ENCODE data around the gene POLQ. TPM values are rescaled to one million over a fixed set of nuclear protein-coding genes. Genes with fewer than 3 reads are reported as not detected.
A peak's percentile ranks its signal among the peaks of the same experiment; 100 is the strongest.

POLQ gene
- total and polyA plus RNA-seq, 2 donors, result 0.71 to 7.9 TPM

- over 99% methylated on average over 7 of the region's 7 CpGs for WGBS
Measured at GRCh38 chr3:121491683-121492320, 54.0 kb downstream of the POLQ start.

GRCh38 chr3:121490161-121490560 lies 55.6 kb downstream of the POLQ start:
- no peaks in the 10 kb centered on the region for H3K4me1 ChIP-seq (ENCODE audit: control insufficient read depth in 2 of 2, insufficient read depth in 2 of 2, low read length in 2 of 2)
- DNase-seq (ENCODE audit: low read depth in 6 of 9, low spot score in 9 of 9), result no peak
- no peak overlapping the region for H3K27ac ChIP-seq (ENCODE audit: low read depth in 1 of 2, low read length in 1 of 2)
- WGBS, result 97% methylated on average over 6 of the region's 6 CpGs
- no peaks in the 10 kb centered on the region for H3K27me3 ChIP-seq (ENCODE audit: control insufficient read depth in 2 of 2, insufficient read depth in 1 of 2, low read length in 1 of 2)
- H3K9me3 ChIP-seq (ENCODE audit: control insufficient read depth in 2 of 2, insufficient read depth in 1 of 2, low read length in 1 of 2), result no peaks in the 10 kb centered on the region
- H3K4me3 ChIP-seq (ENCODE audit: low read length in 2 of 2), result no peak overlapping the region
- peaks cover 16 to 18% of the 10 kb centered on the region in 2 donors for H3K36me3 ChIP-seq (ENCODE audit: control insufficient read depth in 2 of 2, insufficient read depth in 2 of 2, low read length in 1 of 2)

More at GRCh38 chr3:121491683-121492320, 54.0 kb downstream of the POLQ start:
- Histone ChIP-seq H3K27ac (ENCODE audit: low read depth in 1 of 2, low read length in 1 of 2) (no peak overlapping the region), H3K36me3 (ENCODE audit: control insufficient read depth in 2 of 2, insufficient read depth in 2 of 2, low read length in 1 of 2) (peaks cover 16 to 20% of the 10 kb centered on the region in 2 donors), H3K27me3 (ENCODE audit: control insufficient read depth in 2 of 2, insufficient read depth in 1 of 2, low read length in 1 of 2) (no peaks in the 10 kb centered on the region), H3K9me3 (ENCODE audit: control insufficient read depth in 2 of 2, insufficient read depth in 1 of 2, low read length in 1 of 2) (no peaks in the 10 kb centered on the region), H3K4me3 (ENCODE audit: low read length in 2 of 2) (no peak overlapping the region), H3K4me1 (ENCODE audit: control insufficient read depth in 2 of 2, insufficient read depth in 2 of 2, low read length in 2 of 2) (no peaks in the 10 kb centered on the region)
- DNase-seq (ENCODE audit: low read depth in 6 of 9, low spot score in 9 of 9), result no peak

- no peak overlapping the region for H3K27ac ChIP-seq (ENCODE audit: low read depth in 1 of 2, low read length in 1 of 2)
- no peaks in the 10 kb centered on the region for H3K9me3 ChIP-seq (ENCODE audit: control insufficient read depth in 2 of 2, insufficient read depth in 1 of 2, low read length in 1 of 2)
- DNase-seq (ENCODE audit: low read depth in 6 of 9, low spot score in 9 of 9), result no peak
- no peaks in the 10 kb centered on the region for H3K4me1 ChIP-seq (ENCODE audit: control insufficient read depth in 2 of 2, insufficient read depth in 2 of 2, low read length in 2 of 2)
- H3K4me3 ChIP-seq (ENCODE audit: low read length in 2 of 2), result no peak overlapping the region
- H3K36me3 ChIP-seq (ENCODE audit: control insufficient read depth in 2 of 2, insufficient read depth in 2 of 2, low read length in 1 of 2), result peaks cover 9 to 20% of the 10 kb centered on the region in 2 donors
- H3K27me3 ChIP-seq (ENCODE audit: control insufficient read depth in 2 of 2, insufficient read depth in 1 of 2, low read length in 1 of 2), result no peaks in the 10 kb centered on the region
- WGBS, result 98% methylated on average over 2 of the region's 2 CpGs
Measured at GRCh38 chr3:121488628-121489027, 57.2 kb downstream of the POLQ start.

- WGBS, result 71% methylated on average over 1 of the region's 1 CpG
- H3K4me1 ChIP-seq (ENCODE audit: control insufficient read depth in 2 of 2, insufficient read depth in 2 of 2, low read length in 2 of 2), result no peaks in the 10 kb centered on the region
Measured at GRCh38 chr3:121483290-121483689, 62.5 kb downstream of the POLQ start.

GRCh38 chr3:121482660-121483059 lies 63.1 kb downstream of the POLQ start:
- H3K27ac ChIP-seq (ENCODE audit: low read depth in 1 of 2, low read length in 1 of 2), result no peak overlapping the region
- WGBS, result 98% methylated on average over 1 of the region's 1 CpG
- no peaks in the 10 kb centered on the region for H3K27me3 ChIP-seq (ENCODE audit: control insufficient read depth in 2 of 2, insufficient read depth in 1 of 2, low read length in 1 of 2)
- H3K36me3 ChIP-seq (ENCODE audit: control insufficient read depth in 2 of 2, insufficient read depth in 2 of 2, low read length in 1 of 2), result peaks cover 0 to 29% of the 10 kb centered on the region in 2 donors
- DNase-seq (ENCODE audit: low read depth in 6 of 9, low spot score in 9 of 9), result no peak
- no peaks in the 10 kb centered on the region for H3K4me1 ChIP-seq (ENCODE audit: control insufficient read depth in 2 of 2, insufficient read depth in 2 of 2, low read length in 2 of 2)
- H3K4me3 ChIP-seq (ENCODE audit: low read length in 2 of 2), result no peak overlapping the region
- H3K9me3 ChIP-seq (ENCODE audit: control insufficient read depth in 2 of 2, insufficient read depth in 1 of 2, low read length in 1 of 2), result no peaks in the 10 kb centered on the region

More at GRCh38 chr3:121483290-121483689, 62.5 kb downstream of the POLQ start:
- H3K27ac ChIP-seq (ENCODE audit: low read depth in 1 of 2, low read length in 1 of 2), result no peak overlapping the region
- peak in 1 of 9 donors; percentile 4 for DNase-seq (ENCODE audit: low read depth in 6 of 9, low spot score in 9 of 9)
- H3K27me3 ChIP-seq (ENCODE audit: control insufficient read depth in 2 of 2, insufficient read depth in 1 of 2, low read length in 1 of 2), result no peaks in the 10 kb centered on the region
- H3K9me3 ChIP-seq (ENCODE audit: control insufficient read depth in 2 of 2, insufficient read depth in 1 of 2, low read length in 1 of 2), result no peaks in the 10 kb centered on the region
- H3K4me3 ChIP-seq (ENCODE audit: low read length in 2 of 2), result no peak overlapping the region
- peaks cover 0 to 25% of the 10 kb centered on the region in 2 donors for H3K36me3 ChIP-seq (ENCODE audit: control insufficient read depth in 2 of 2, insufficient read depth in 2 of 2, low read length in 1 of 2)

GRCh38 chr3:121481106-121481880 lies 64.5 kb downstream of the POLQ start:
- H3K9me3 ChIP-seq (ENCODE audit: control insufficient read depth in 2 of 2, insufficient read depth in 1 of 2, low read length in 1 of 2), result no peaks in the 10 kb centered on the region
- DNase-seq (ENCODE audit: low read depth in 6 of 9, low spot score in 9 of 9), result no peak
- H3K4me3 ChIP-seq (ENCODE audit: low read length in 2 of 2), result no peak overlapping the region
- WGBS, result 98% methylated on average over 3 of the region's 3 CpGs
- no peaks in the 10 kb centered on the region for H3K27me3 ChIP-seq (ENCODE audit: control insufficient read depth in 2 of 2, insufficient read depth in 1 of 2, low read length in 1 of 2)
- H3K36me3 ChIP-seq (ENCODE audit: control insufficient read depth in 2 of 2, insufficient read depth in 2 of 2, low read length in 1 of 2), result peaks cover 0 to 38% of the 10 kb centered on the region in 2 donors
- H3K27ac ChIP-seq (ENCODE audit: low read depth in 1 of 2, low read length in 1 of 2), result no peak overlapping the region
- H3K4me1 ChIP-seq (ENCODE audit: control insufficient read depth in 2 of 2, insufficient read depth in 2 of 2, low read length in 2 of 2), result no peaks in the 10 kb centered on the region

- H3K4me3 ChIP-seq (ENCODE audit: low read length in 2 of 2), result no peak overlapping the region
- no peaks in the 10 kb centered on the region for H3K4me1 ChIP-seq (ENCODE audit: control insufficient read depth in 2 of 2, insufficient read depth in 2 of 2, low read length in 2 of 2)
- DNase-seq (ENCODE audit: low read depth in 6 of 9, low spot score in 9 of 9), result no peak
- H3K27ac ChIP-seq (ENCODE audit: low read depth in 1 of 2, low read length in 1 of 2), result no peak overlapping the region
- H3K27me3 ChIP-seq (ENCODE audit: control insufficient read depth in 2 of 2, insufficient read depth in 1 of 2, low read length in 1 of 2), result no peaks in the 10 kb centered on the region
- no peaks in the 10 kb centered on the region for H3K9me3 ChIP-seq (ENCODE audit: control insufficient read depth in 2 of 2, insufficient read depth in 1 of 2, low read length in 1 of 2)
- H3K36me3 ChIP-seq (ENCODE audit: control insufficient read depth in 2 of 2, insufficient read depth in 2 of 2, low read length in 1 of 2), result peaks cover 2 to 43% of the 10 kb centered on the region in 2 donors
- WGBS, result 98% methylated on average over 5 of the region's 5 CpGs
Measured at GRCh38 chr3:121477589-121477988, 68.2 kb downstream of the POLQ start.

GRCh38 chr3:121473001-121473400 lies 72.8 kb downstream of the POLQ start:
- peaks cover 7 to 33% of the 10 kb centered on the region in 2 donors for H3K36me3 ChIP-seq (ENCODE audit: control insufficient read depth in 2 of 2, insufficient read depth in 2 of 2, low read length in 1 of 2)
- 98% methylated on average over 2 of the region's 2 CpGs for WGBS
- DNase-seq (ENCODE audit: low read depth in 6 of 9, low spot score in 9 of 9), result no peak
- H3K9me3 ChIP-seq (ENCODE audit: control insufficient read depth in 2 of 2, insufficient read depth in 1 of 2, low read length in 1 of 2), result no peaks in the 10 kb centered on the region
- H3K4me3 ChIP-seq (ENCODE audit: low read length in 2 of 2), result no peak overlapping the region
- no peak overlapping the region for H3K27ac ChIP-seq (ENCODE audit: low read depth in 1 of 2, low read length in 1 of 2)
- no peaks in the 10 kb centered on the region for H3K27me3 ChIP-seq (ENCODE audit: control insufficient read depth in 2 of 2, insufficient read depth in 1 of 2, low read length in 1 of 2)
- H3K4me1 ChIP-seq (ENCODE audit: control insufficient read depth in 2 of 2, insufficient read depth in 2 of 2, low read length in 2 of 2), result no peaks in the 10 kb centered on the region

- DNase-seq (ENCODE audit: low read depth in 6 of 9, low spot score in 9 of 9), result no peak
- H3K4me1 ChIP-seq (ENCODE audit: control insufficient read depth in 2 of 2, insufficient read depth in 2 of 2, low read length in 2 of 2), result no peaks in the 10 kb centered on the region
- H3K27me3 ChIP-seq (ENCODE audit: control insufficient read depth in 2 of 2, insufficient read depth in 1 of 2, low read length in 1 of 2), result no peaks in the 10 kb centered on the region
- H3K27ac ChIP-seq (ENCODE audit: low read depth in 1 of 2, low read length in 1 of 2), result no peak overlapping the region
- WGBS, result 95% methylated on average over 2 of the region's 2 CpGs
- no peak overlapping the region for H3K4me3 ChIP-seq (ENCODE audit: low read length in 2 of 2)
- no peaks in the 10 kb centered on the region for H3K9me3 ChIP-seq (ENCODE audit: control insufficient read depth in 2 of 2, insufficient read depth in 1 of 2, low read length in 1 of 2)
- peaks cover 12 to 34% of the 10 kb centered on the region in 2 donors for H3K36me3 ChIP-seq (ENCODE audit: control insufficient read depth in 2 of 2, insufficient read depth in 2 of 2, low read length in 1 of 2)
Measured at GRCh38 chr3:121467085-121467484, 78.7 kb downstream of the POLQ start.
